WTC11 (cell line): ENCODE results near the gene ARHGEF17. TPM values are rescaled to one million over a fixed set of nuclear protein-coding genes. Genes with fewer than 3 reads are reported as not detected.

Experiments used
- ATAC-seq: fragments of 200-7000 bp; cut with Tn5 transposase; 2 replicates; pipeline ENCODE4 v1.10.0; 2021; ENCODE audit warnings: mild to moderate bottlenecking, moderate library complexity
- CTCF ChIA-PET: fragments of 300-600 bp; sonication (Branson Sonifier 250); formaldehyde crosslinking; loops from one replicate; lab custom pipeline; 2021; ENCODE audit warnings: antibody characterized with exemption; lab: Charles Lee
- POLR2A ChIA-PET: fragments of 350-600 bp; sonication (Branson Sonifier 250); formaldehyde crosslinking; loops from one replicate; lab custom pipeline; 2021; ENCODE audit warnings: antibody characterized with exemption; lab: Charles Lee
- DNase-seq: peaks from one replicate; pipeline ENCODE4 v3.0.0; 2021; ENCODE audit warnings: low spot score
- H3K27ac Mint-ChIP-seq: 2 replicates; pipeline ENCODE4 v1.8.0; 2021; ENCODE audit warnings: mixed read lengths
- H3K27me3 Mint-ChIP-seq: 2 replicates; pipeline ENCODE4 v1.8.0; 2021; ENCODE audit warnings: low read depth, mild to moderate bottlenecking, moderate library complexity, mixed read lengths
- H3K36me3 Mint-ChIP-seq: 2 replicates; pipeline ENCODE4 v1.8.0; 2021; ENCODE audit warnings: mixed read lengths
- H3K4me1 Mint-ChIP-seq: 2 replicates; pipeline ENCODE4 v1.8.0; 2022; ENCODE audit warnings: mixed read lengths
- H3K4me3 Mint-ChIP-seq: 2 replicates; pipeline ENCODE4 v1.8.0; 2021; ENCODE audit warnings: mild to moderate bottlenecking, moderate library complexity, mixed read lengths
- H3K9me3 Mint-ChIP-seq: 2 replicates; pipeline ENCODE4 v1.8.0; 2021; ENCODE audit warnings: mixed read lengths
- ATF1 ChIP-seq: sonication (generic); formaldehyde crosslinking; IDR thresholded peaks from 2 replicates; pipeline ENCODE4 v1.8.1; 2023; ENCODE audit warnings: mild to moderate bottlenecking, moderate library complexity, missing genetic modification reagents
- FOXK1 ChIP-seq: sonication (generic); formaldehyde crosslinking; IDR thresholded peaks from 2 replicates; pipeline ENCODE4 v1.8.0; 2022; ENCODE audit warnings: mild to moderate bottlenecking, moderate library complexity, missing genetic modification reagents
- GTF2I ChIP-seq: fragments of 250-450 bp; sonication (Bioruptor Pico); conservative IDR thresholded peaks from 2 replicates; pipeline ENCODE4 v1.4.0; 2021; ENCODE audit warnings: mild to moderate bottlenecking
- MYBL2 ChIP-seq: sonication (generic); formaldehyde crosslinking; IDR thresholded peaks from 2 replicates; pipeline ENCODE4 v1.8.1; 2023; ENCODE audit warnings: mild to moderate bottlenecking, moderate library complexity, missing genetic modification reagents
- NFE2L1 ChIP-seq: sonication (generic); formaldehyde crosslinking; IDR thresholded peaks from 2 replicates; pipeline ENCODE4 v1.8.1; 2023; ENCODE audit warnings: missing genetic modification reagents
- NR1H2 ChIP-seq: sonication (generic); formaldehyde crosslinking; IDR thresholded peaks from 2 replicates; pipeline ENCODE4 v1.9.0; 2021; ENCODE audit warnings: mild to moderate bottlenecking, moderate library complexity, missing genetic modification reagents
- RELA ChIP-seq: sonication (generic); formaldehyde crosslinking; IDR thresholded peaks from 2 replicates; pipeline ENCODE4 v1.8.1; 2022; ENCODE audit warnings: missing genetic modification reagents, mild to moderate bottlenecking, borderline replicate concordance
- SP1 ChIP-seq: sonication (generic); formaldehyde crosslinking; conservative IDR thresholded peaks from 2 replicates; pipeline ENCODE4 v1.8.1; 2022; ENCODE audit warnings: missing genetic modification reagents
- ZNF121 ChIP-seq: sonication (generic); formaldehyde crosslinking; IDR thresholded peaks from 2 replicates; pipeline ENCODE4 v1.8.0; 2023; ENCODE audit warnings: missing genetic modification reagents
- ZNF138 ChIP-seq: sonication (generic); formaldehyde crosslinking; conservative IDR thresholded peaks from 2 replicates; pipeline ENCODE4 v1.8.1; 2022; ENCODE audit warnings: mild to moderate bottlenecking, moderate library complexity, missing genetic modification reagents
- total RNA-seq: library from RNA; stranded (reverse); gene quantifications from 3 replicates; pipeline ENCODE4 v1.2.3, GENCODE V29; 2021
- TF ChIP-seq, protein P1 (sequence below): fragments of 250-450 bp; sonication (Bioruptor Pico); IDR thresholded peaks from 2 replicates; pipeline ENCODE4 v1.9.0; 2021; ENCODE audit warnings: mild to moderate bottlenecking
- TF ChIP-seq, protein P2 (sequence below): sonication (generic); formaldehyde crosslinking; conservative IDR thresholded peaks from 2 replicates; pipeline ENCODE4 v1.8.1; 2023; ENCODE audit warnings: mild to moderate bottlenecking, low read depth, missing genetic modification reagents, moderate library complexity
- TF ChIP-seq, protein P3 (sequence below): sonication (generic); formaldehyde crosslinking; IDR thresholded peaks from 2 replicates; pipeline ENCODE4 v1.8.0; 2022; ENCODE audit warnings: mild to moderate bottlenecking, missing genetic modification reagents
- TF ChIP-seq, protein P4 (sequence below): sonication (generic); formaldehyde crosslinking; IDR thresholded peaks from 2 replicates; pipeline ENCODE4 v1.8.1; 2023; ENCODE audit warnings: mild to moderate bottlenecking, missing genetic modification reagents, moderate library complexity
- TF ChIP-seq, protein P5 (sequence below): fragments of 250-450 bp; sonication (Bioruptor Pico); IDR thresholded peaks from 2 replicates; pipeline ENCODE4 v1.8.0; 2021; ENCODE audit warnings: mild to moderate bottlenecking

The ARHGEF17 gene
- total RNA-seq, 1 experiment from 2014 or later = 18.2 TPM

DNA sequence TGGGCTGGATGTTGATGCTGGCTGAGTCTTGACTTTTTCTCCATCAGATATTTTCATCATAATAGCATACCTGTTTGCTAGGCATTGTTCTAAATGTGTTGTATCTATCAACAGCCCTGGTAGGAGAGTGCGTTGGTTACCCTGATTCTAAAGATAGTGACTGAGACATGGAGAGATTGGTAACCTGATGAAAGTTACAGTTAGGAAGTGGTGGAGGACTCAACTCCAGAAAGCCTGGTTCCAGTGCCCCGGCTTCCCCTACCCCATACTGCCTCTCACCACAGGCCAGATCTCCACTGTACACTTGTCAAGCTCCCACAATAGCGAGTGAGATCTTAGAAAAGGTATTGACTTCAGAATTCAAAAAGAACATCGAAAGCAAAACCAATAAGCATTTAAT, 45.3 kb downstream of the ARHGEF17 start (continued):
- TF ChIP-seq RELA (CRISPR knock-in tag) = no peak

DNA sequence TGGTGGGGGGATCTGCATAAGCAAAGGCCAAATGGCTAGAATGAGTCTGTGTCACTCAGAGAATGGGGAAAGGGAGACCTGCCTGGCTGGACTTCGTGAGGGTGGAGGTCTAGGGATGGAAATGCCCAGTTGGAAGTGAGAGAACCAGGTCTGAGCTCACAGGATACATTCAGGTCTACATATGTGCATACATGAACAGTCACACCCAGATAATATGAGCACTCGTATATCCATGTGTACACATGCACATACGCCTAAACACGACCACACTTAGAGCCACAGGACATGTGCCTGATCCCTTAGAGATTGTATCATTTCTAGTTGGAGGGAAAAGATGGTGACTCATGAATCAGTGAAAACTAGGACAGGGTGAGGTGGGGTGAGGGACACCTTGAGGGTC, 47.0 kb downstream of the ARHGEF17 start:
- ChIA-PET CTCF (no interaction called here), POLR2A (interaction anchor here (0.6 kb wide), 1 partner anchor 32 kb away, joined by 3 read pairs; no protein-coding TSS in a partner anchor)
- no peaks in the 10 kb centered on the region for H3K4me1 Mint-ChIP-seq
- H3K36me3 Mint-ChIP-seq = no peaks in the 10 kb centered on the region
- no peak for DNase-seq
- H3K27me3 Mint-ChIP-seq = no peaks in the 10 kb centered on the region
- H3K4me3 Mint-ChIP-seq = no peak overlapping the region
- no peak for ATAC-seq
- no peak overlapping the region for H3K27ac Mint-ChIP-seq
- no peaks in the 10 kb centered on the region for H3K9me3 Mint-ChIP-seq
- TF ChIP-seq, protein P1, sequence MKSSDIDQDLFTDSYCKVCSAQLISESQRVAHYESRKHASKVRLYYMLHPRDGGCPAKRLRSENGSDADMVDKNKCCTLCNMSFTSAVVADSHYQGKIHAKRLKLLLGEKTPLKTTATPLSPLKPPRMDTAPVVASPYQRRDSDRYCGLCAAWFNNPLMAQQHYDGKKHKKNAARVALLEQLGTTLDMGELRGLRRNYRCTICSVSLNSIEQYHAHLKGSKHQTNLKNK = no peak
- TF ChIP-seq, protein P2, sequence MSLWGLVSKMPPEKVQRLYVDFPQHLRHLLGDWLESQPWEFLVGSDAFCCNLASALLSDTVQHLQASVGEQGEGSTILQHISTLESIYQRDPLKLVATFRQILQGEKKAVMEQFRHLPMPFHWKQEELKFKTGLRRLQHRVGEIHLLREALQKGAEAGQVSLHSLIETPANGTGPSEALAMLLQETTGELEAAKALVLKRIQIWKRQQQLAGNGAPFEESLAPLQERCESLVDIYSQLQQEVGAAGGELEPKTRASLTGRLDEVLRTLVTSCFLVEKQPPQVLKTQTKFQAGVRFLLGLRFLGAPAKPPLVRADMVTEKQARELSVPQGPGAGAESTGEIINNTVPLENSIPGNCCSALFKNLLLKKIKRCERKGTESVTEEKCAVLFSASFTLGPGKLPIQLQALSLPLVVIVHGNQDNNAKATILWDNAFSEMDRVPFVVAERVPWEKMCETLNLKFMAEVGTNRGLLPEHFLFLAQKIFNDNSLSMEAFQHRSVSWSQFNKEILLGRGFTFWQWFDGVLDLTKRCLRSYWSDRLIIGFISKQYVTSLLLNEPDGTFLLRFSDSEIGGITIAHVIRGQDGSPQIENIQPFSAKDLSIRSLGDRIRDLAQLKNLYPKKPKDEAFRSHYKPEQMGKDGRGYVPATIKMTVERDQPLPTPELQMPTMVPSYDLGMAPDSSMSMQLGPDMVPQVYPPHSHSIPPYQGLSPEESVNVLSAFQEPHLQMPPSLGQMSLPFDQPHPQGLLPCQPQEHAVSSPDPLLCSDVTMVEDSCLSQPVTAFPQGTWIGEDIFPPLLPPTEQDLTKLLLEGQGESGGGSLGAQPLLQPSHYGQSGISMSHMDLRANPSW (CRISPR knock-in tag) = no peak
- no peak for TF ChIP-seq GTF2I (CRISPR knock-in tag)
- TF ChIP-seq, protein P3, sequence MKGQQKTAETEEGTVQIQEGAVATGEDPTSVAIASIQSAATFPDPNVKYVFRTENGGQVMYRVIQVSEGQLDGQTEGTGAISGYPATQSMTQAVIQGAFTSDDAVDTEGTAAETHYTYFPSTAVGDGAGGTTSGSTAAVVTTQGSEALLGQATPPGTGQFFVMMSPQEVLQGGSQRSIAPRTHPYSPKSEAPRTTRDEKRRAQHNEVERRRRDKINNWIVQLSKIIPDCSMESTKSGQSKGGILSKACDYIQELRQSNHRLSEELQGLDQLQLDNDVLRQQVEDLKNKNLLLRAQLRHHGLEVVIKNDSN = no peak
- TF ChIP-seq SP1 (CRISPR knock-in tag) = no peak
- no peak for TF ChIP-seq NR1H2 (CRISPR knock-in tag)
- TF ChIP-seq, protein P4, sequence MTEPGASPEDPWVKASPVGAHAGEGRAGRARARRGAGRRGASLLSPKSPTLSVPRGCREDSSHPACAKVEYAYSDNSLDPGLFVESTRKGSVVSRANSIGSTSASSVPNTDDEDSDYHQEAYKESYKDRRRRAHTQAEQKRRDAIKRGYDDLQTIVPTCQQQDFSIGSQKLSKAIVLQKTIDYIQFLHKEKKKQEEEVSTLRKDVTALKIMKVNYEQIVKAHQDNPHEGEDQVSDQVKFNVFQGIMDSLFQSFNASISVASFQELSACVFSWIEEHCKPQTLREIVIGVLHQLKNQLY (CRISPR knock-in tag) = no peak
- TF ChIP-seq NFE2L1 = no peak
- TF ChIP-seq MYBL2 (CRISPR knock-in tag) = no peak
- TF ChIP-seq, all 79 proteins: peak for 0

DNA sequence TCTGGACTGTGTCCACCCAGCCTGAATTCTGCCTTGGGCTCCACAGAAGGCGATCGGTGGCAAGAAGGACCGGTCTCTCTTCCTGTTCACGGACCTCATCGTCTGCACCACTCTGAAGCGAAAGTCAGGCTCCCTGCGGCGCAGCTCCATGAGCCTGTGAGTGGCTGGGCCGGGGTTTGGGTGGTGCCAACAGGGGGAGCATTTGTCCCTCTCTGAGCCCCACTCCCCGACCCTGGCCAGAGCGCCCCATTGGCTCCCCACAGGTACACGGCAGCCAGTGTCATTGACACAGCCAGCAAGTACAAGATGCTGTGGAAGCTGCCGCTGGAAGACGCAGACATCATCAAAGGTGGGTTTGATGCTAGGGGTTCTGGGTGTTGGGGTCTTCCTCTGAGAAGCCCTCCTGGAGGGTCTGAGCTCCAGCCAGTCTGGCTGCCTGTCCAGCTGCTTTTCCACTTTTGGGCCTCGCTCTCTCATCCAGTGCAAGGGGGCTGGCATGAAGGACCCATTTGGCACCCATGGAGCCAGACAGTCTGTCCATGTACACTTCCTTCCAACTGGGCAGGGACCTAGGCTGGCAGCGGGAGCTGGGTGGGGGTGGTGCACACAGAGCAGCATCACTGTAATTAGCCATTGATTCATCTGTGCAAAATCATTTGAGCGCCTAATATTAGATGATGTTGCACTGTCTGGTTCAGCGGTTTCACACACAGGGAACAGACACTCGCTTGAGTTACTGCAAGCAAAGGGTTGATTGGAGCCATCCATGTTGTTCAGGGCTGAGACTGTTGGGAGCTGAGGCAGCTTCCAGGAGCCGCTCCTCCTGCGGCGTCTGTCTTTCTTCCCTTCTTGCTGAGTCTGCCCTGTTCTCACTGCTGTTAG, 49.1 kb downstream of the ARHGEF17 start:
- CTCF ChIA-PET = interaction anchor here (0.7 to 6.5 kb wide), 16 partner anchors 10 to 304 kb away, joined by 3 to 64 read pairs (median 5); partner anchors contain the start of gene ARHGEF17
- H3K9me3 Mint-ChIP-seq = no peaks in the 10 kb centered on the region
- DNase-seq = peak; percentile 35
- no peak for TF ChIP-seq ZNF138 (CRISPR knock-in tag)
- TF ChIP-seq, protein P5, sequence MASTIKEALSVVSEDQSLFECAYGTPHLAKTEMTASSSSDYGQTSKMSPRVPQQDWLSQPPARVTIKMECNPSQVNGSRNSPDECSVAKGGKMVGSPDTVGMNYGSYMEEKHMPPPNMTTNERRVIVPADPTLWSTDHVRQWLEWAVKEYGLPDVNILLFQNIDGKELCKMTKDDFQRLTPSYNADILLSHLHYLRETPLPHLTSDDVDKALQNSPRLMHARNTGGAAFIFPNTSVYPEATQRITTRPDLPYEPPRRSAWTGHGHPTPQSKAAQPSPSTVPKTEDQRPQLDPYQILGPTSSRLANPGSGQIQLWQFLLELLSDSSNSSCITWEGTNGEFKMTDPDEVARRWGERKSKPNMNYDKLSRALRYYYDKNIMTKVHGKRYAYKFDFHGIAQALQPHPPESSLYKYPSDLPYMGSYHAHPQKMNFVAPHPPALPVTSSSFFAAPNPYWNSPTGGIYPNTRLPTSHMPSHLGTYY = no peak
- TF ChIP-seq FOXK1 (CRISPR knock-in tag) = no peak
- TF ChIP-seq ATF1 (CRISPR knock-in tag) = no peak
- TF ChIP-seq ZNF121 (CRISPR knock-in tag) = no peak
- TF ChIP-seq, all 79 proteins: peak for 0
- Mint-ChIP-seq H3K36me3 (no peaks in the 10 kb centered on the region), H3K4me3 (no peak overlapping the region), H3K4me1 (peaks cover 5% of the 10 kb centered on the region; the same call in 1 of the 2 replicates), H3K27ac (no peak overlapping the region; the same call in 1 of the 2 replicates), H3K27me3 (no peaks in the 10 kb centered on the region)
- POLR2A ChIA-PET = no interaction called here
- ATAC-seq = peak; percentile 53
